Tongue (tissue), 2 donors: ENCODE results near the gene COBL. TPM values are rescaled to one million over a fixed set of nuclear protein-coding genes. Genes with fewer than 3 reads are reported as not detected.

Experiments used
- DNase-seq: peaks from one replicate; pipeline ENCODE4 v3.0.0-alpha.2; 2015
- total RNA-seq: library from RNA; depleted of rRNA; stranded (reverse); fragments of >200 nt; gene quantifications from one replicate; pipeline ENCODE4 v1.2.3, GENCODE V29; 2014

Gene COBL
- total RNA-seq, 1 donor from 2014 or later, result 87.7 TPM

- no peak for DNase-seq
These were observed 173.7 kb downstream of the COBL start for GRCh38 chr7:51142741-51143385.

DNA sequence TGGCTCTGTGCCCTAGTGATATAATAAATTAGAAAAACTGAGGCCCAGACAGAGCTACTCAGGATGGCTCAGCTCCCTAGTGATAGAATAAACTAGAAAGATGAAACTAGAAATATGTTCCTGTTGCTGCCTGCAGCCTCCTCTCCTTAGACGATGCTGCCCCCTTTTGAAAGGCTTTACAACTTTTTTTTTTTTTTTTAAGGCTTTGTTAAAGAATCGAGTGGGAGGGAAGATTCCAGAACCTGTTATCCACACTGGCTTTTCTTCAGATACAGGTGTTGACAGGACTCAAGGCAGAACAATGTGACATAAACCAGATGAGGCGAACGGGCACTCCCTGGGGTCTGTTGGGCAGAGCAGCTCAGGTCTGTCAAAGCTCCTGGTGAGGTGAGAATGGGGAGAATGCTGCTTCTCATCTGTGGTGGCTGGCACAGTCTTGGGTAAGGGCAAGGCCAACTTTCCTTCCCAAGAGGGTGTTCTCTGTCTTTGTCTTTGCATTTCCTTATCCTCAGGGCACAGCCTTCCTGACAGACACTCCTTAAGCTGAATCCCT lies 175.1 kb downstream of the COBL start:
- peak; percentile 68 for DNase-seq

DNA sequence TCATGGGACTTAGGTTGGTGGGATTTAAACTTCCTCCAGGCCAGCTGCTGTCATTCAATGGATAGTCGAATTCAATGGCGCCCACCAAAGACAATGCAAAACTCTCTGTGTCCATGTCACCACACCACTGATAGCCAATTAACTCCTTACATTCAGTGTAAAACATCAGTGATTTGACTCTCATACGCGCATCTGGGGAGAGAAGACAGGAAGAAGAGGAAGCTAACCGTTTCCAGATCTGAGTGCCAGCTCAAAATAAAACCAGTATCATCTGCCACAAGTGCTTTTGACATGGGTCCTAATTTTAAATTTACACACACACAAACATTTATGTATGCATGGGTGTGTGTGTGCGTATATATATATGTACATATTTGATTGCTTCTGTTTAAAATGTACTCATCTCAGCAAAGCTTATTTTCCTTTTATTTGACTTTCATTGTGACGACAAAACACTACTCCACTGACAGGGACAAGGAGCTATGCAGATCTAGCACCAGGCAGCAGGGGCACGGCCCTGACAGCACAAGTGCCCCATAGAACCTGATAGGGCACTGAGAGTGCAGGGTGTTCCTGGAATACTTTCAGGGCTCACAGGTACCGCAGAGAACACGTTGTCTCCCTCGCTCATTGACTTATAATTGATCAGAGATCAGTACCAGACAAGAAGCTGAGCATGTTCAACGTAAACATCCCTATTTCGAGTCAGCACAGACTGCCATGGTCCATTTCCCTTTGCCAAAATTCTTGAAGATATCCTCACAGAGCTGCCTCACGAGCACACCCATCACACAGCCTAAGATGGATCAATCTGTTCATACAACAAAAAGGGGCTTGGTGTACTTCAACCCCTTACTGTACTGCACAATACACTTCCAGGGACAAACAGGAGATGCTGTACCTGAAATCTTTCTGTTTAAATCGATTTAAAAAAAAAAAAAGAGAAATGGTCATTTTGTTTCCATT lies 176.1 kb downstream of the COBL start:
- no peak for DNase-seq

DNA sequence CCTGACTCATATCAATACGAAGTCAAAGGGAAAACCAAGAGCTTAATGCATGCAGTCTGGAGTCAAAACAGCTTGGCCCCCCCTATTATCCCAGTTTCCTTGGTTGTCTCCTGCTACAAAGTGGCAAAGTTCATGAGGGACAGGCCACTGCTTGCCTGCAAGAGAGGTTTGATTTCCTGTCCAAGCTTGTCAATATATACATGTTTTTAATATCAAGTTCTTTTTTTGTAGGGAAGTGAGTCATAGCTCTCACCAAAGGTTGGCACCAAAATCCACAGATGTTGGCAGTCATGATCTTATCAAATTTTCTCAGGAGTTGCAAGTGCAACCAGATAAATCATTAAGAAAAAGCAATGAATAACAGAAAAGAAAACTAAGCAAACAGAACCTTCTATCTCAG lies 176.8 kb downstream of the COBL start:
- no peak for DNase-seq

DNA sequence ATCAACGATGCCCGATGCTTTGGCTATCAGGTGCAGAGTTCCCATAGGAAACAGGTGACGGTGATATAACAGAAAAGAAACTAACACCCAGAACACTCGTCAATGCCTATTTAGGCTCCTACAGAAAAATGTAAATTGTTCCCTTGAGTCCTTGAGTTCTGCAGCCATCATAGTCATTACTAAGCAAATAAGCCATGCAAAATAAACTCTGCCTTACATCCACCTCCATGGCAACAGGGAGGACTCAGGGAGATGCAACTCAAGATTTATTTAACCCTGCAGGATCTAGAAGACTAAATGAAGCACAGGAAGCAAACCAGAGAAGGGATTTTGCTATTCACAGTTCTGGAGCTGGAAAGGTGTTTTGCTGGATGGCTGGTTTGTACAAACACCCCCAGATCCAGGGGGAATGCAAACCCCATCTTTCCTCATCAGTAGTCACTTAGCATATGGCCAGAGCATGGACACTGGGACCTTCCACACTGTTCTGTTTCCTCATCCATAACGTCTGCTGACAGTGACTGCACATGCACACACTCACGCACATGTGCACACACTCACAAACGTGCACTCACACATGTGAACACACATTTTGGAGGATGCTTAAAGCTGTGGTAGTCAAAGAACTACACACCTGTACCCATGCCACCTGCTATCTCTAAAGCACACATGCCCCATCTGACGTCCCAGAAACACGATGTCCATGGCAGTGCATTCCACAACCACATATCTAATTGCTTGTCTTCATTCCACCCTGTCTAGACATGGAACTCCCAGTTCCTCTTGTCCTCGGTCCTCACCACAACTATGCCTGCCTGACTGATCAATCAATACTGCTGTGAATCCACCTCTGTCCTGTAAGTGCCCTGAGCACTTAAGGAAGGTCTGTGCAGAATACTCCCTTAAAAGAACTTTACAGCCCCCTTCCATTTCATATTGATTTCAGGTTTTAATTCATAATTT lies 178.2 kb downstream of the COBL start:
- DNase-seq, result no peak

GRCh38 chr7:51135576-51135975 lies 181.0 kb downstream of the COBL start:
- DNase-seq, result no peak

- peak; percentile 62 for DNase-seq
These were observed 182.6 kb downstream of the COBL start for GRCh38 chr7:51134013-51134441.

DNA sequence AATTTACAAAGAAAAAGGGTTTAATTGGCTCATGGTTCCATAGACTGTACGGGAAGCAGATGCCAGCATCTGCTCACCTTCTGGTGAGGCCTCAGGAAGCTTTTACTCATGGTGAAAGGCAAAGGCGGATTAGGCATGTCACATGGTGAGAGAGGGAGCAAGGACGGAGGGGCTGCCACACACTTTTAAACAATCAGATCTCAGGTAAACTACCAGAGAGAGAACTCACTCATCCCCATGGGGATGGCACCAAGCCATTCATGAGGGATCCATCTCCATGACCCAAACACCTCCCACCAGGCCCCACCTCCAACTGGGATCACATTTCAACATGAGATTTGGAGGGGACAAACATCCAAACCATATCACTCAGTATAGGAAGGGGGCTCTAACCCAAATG lies 183.9 kb downstream of the COBL start:
- DNase-seq, result no peak

DNA sequence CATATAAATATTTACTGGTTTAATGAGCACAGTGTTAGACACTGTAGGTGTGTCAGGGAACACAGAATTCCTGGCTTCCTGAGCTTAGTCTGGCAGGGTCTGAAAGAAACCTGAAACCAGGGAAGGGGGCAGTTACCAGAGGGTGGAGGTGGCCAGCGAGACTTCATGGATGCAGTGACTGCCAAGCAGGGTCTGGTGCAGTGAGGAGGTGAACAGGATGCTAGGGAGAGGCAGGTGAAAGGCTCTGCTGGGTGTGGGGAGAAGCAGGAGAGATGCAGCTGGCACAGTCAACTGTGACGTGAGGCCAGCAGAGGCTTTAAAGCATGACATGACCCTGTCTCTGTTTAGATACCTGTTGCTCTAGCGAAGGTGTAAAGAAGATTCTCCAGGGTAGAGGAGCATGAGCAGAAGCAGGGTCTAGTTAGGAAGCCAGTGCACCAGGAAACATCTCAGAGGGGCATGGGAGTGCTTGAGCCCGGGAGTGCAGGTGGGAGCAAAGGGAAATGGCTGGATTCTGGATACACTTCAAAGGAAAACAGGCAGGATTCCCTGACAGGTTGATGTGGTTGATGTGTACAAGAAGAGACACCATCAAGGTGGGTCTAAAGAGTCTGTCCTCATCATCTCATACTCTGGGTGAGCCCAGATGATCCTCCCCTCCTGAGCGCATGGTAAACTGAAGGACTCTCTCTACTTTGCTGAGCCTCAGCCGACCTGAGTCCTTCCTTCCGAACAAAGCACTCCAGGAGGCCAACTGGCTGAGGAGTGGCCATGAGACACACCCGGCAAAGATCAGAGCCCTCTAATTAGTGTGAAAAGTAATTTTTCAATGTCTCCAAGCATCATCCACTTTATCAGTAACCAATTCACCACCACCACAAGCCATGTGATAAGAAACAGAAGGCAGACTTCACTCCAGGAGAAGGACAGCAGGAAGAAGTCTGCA lies 186.8 kb downstream of the COBL start:
- DNase-seq, result no peak

DNA sequence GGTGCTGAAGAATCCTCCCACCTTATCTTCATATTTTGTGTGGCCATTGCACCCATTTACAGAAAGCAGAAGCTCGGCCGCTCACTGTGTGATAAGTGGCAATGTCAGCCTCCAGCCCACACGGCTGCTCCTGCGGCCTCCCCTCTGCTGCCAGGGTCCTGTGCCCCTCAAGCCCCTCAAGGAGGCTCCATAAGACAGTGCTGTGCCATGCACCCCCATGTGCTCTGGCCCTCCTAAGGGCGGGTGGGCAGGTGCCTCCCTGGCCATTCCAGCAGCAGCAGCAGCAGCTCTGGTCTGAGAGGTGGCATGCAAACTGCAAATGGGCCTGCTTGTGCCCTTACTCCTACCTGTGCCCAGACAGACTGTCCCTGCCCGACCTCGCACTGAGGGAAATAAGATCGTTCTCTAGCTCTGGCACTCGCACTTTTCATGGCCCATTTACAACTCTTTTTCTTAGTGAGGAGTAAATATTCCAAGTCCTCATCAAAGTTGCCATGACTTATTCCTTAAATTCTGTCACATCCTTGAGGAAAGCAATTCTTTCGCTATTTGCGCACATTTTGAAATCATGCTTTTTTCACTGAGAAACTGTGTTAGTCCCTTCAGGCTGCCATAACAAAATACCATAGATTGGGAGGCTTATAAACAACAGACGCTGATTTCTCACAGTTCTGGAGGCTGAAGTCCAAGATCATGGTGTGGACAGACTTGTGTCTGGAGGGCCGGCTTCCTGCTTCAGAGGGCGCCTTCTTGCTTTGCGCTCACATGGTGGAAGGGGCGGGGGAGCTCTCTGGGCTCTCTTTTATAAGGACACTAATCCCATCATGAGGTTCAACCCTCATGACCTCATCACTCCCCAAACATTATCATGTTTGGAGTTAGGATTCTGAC lies 187.8 kb downstream of the COBL start:
- DNase-seq, result no peak

- DNase-seq, result no peak
These were observed 189.0 kb downstream of the COBL start for GRCh38 chr7:51127618-51127904.

DNA sequence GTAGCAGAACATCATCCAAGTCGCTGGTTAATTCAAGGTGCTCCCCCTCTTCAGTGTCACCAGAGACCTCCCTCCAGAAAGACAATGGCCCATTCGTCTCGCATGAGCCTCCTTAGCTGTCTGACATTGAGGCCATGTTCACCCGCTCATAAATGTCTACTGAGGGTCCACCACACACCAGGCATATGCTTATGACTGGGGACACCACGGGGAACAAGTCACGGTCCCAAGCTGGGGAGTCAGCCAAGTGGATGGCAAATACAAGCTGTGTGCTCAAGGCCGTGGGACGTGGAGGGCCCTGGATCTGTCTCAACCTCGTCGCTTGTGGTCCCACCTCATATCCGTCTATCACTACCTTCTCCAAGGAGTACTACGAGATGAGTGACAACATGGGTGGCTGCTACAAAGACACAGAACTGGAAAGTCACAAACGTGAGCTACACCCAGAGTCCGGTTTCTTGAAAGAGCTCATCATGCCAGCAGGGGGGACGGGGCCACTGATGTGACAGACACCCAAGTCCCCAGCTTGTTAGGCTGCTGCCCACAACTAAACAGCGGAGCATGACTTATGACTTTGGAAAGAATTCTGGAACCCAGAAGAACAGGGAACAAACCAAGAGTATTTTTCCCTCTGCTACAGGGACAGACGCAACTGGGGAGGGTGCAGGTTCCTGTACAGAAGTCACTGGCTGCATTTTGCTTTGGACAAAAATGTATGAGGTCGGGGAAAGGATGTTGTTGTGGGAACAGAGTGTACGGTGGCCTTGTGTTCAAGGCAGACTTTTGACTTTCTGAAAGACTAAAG lies 189.6 kb downstream of the COBL start:
- DNase-seq, result no peak

DNA sequence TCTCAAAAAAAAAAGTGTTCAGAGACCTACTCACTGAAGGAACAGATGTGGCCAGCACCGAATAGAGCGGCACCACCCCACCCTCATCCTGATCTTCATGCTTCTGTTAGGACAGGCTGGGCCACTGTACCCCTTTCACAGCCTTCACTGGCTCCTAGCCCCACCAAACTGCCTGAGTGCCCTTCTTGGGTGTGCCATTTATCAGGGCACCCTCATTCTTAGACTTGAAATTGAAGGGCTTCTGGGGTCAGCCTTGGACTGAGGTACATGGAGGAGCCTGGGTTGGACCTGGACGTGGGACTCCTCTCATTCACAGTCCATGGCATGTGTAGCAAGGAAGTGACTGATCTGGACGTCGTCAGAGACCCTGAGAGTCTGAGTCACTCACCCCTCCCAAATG lies 190.3 kb downstream of the COBL start:
- no peak for DNase-seq

DNA sequence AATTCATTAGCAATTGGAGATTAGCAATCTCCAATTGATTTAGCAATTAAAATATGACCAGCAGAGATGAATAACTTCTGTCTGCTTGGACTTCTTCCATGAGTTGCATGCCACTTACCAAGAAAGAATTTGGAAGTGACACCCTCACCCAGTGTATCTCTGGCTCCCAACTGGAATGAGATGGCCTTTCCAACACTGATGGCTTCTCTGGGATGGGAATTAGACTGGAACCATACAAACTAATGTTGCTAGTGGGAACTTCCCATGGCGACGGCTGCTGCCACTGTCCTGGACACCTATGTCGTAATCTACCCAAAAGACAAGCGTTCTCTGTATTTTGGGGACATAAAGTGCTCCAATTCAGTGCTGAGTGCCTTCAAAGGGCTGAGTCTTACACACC lies 192.3 kb downstream of the COBL start:
- DNase-seq, result no peak

DNA sequence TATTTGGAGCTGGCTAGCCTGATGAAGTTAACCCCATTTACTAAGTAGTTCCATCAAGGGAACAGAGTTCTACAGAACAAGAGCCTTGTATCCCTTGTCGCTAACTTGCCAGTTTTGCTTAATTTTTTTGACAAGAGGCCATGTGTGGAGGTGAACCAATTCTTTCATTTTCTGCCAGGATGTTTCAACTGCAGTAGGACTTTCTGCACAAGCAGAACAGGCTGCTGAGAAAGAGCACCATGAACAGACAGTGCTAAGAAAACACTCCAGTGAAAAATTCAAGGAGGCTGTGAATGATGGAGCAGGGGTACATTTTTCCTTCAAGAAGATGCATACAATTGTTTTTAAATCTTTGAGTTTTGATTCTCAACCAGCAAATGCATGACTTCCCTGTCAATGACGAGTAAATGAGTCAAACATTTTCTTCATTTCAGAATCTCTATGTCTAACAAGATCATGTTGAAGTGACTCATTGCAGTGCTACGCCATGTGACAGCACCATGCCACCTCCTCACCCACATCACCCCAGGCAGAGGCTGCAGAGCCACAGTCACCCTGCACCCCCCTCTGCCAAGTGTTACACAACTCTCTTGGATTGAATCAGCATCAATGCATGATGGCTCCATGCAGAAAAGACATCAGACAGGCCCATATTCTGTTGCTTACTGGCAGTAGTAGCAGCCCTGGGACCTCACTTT lies 193.1 kb downstream of the COBL start:
- DNase-seq, result peak; percentile 29

- DNase-seq, result no peak
These were observed 194.6 kb downstream of the COBL start for GRCh38 chr7:51121931-51122425.

DNA sequence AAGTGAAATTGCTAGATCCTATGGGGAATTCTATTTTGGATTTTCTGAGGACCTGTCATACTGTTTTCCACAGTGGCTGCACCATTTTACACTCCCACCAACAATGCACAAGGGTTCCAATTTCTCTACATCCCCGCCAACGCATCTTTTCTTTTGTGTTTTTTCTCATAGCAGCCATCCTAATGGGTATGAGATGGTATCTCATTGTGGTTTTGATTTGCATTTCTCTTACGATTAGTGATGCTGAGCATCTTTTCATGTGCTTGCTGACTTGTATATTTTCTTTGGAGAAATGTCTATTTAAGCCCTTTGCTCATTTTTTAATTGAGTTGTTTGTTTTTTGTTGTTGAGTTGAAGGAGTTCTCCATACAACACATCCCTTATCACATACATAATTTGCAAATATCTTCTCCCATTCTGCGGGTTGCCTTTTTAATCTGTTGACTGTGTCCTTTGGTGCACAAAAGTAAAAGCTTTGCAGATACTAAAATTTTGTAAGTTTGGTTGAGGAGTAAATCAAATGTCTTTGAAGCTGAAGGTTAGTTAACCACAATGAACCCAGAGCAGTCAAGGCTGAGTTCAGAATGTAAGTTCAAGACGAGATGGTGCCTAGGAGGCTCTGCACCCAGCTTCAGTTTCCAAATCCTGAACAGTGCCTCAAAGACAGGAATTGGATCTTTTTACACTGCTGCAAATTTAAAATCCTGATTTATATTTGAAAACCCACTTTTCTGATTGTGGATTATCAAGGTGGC lies 195.4 kb downstream of the COBL start:
- no peak for DNase-seq

- DNase-seq, result no peak
These were observed 198.0 kb downstream of the COBL start for GRCh38 chr7:51118628-51119027.
